Body of pancreas (tissue), 4 donors: Measurements from ENCODE around the gene TBC1D14.

ENCODE experiments used
- POLR2A ChIP-seq, 3 donors: fragments of 450-650 bp; IDR thresholded peaks; one replicate each; pipeline ENCODE4 v1.6.1; 2016; ENCODE audit warnings: antibody characterized with exemption in 3 of 3, mild to moderate bottlenecking in 2 of 3
- TF ChIP-seq, protein P1 (sequence below), 7 experiments: fragments of 450-650 bp in 4 of 7; fragments of 200-600 bp in 3 of 7; sonication (generic) in 3 of 7; IDR thresholded peaks; one replicate each; pipeline ENCODE4 v1.5.1; 2016 to 2019; ENCODE audit warnings: antibody characterized with exemption in 7 of 7

DNA sequence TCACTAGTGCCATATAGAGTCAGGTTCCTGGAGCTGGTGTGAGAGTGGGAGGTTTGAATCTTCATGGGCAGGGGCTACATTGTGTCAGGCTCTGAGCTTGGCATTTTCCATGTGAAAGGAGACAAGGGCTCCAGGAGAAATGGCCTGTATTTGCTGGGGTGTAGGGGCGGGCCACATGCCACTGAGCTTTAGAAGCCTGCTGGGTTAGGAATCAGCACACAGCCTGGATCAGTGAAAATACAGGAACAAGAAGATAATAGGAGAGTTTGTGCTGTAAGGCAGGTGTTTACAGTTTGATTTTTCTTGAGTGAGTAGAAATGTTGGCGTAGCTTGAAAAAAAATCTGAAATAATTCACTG is 35.4 kb downstream of the TBC1D14 start:
- TF ChIP-seq POLR2A (IDR thresholded peaks at IDR 0.05) = no peak
- TF ChIP-seq, protein P1, sequence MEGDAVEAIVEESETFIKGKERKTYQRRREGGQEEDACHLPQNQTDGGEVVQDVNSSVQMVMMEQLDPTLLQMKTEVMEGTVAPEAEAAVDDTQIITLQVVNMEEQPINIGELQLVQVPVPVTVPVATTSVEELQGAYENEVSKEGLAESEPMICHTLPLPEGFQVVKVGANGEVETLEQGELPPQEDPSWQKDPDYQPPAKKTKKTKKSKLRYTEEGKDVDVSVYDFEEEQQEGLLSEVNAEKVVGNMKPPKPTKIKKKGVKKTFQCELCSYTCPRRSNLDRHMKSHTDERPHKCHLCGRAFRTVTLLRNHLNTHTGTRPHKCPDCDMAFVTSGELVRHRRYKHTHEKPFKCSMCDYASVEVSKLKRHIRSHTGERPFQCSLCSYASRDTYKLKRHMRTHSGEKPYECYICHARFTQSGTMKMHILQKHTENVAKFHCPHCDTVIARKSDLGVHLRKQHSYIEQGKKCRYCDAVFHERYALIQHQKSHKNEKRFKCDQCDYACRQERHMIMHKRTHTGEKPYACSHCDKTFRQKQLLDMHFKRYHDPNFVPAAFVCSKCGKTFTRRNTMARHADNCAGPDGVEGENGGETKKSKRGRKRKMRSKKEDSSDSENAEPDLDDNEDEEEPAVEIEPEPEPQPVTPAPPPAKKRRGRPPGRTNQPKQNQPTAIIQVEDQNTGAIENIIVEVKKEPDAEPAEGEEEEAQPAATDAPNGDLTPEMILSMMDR (IDR thresholded peaks at IDR 0.05) = no peak
